GM12878 (cell line): ENCODE measurements around the gene DSTYK. TPM values are rescaled to one million over a fixed set of nuclear protein-coding genes. Genes with fewer than 3 reads are reported as not detected.

Source experiments
- ATF2 ChIP-seq: IDR thresholded peaks from 2 replicates; pipeline ENCODE4 v1.6.1; 2012; ENCODE audit warnings: low read length, inconsistent platforms
- CUX1 ChIP-seq: IDR thresholded peaks from 2 replicates; pipeline ENCODE4 v1.6.1; 2012; ENCODE audit warnings: improper control_type of control experiment, low read depth, low read length; ENCODE audit not compliant: insufficient replicate concordance
- FOS ChIP-seq: IDR thresholded peaks from 3 replicates; pipeline ENCODE4 v1.6.1; 2011; ENCODE audit warnings: borderline replicate concordance; ENCODE audit not compliant: insufficient read length; ENCODE audit errors: extremely low read depth
- GATAD2B ChIP-seq: fragments of 450-650 bp; conservative IDR thresholded peaks from 2 replicates; pipeline ENCODE4 v1.6.1; 2017; ENCODE audit warnings: low read depth, mild to moderate bottlenecking, moderate library complexity
- HDAC2 ChIP-seq: fragments of 200-600 bp; sonication (generic); IDR thresholded peaks from 2 replicates; pipeline ENCODE4 v1.6.1; 2017
- HDGF ChIP-seq: fragments of 450-650 bp; IDR thresholded peaks from 2 replicates; pipeline ENCODE4 v1.6.1; 2016; ENCODE audit warnings: antibody characterized with exemption
- KDM1A ChIP-seq: fragments of 200-600 bp; sonication (generic); IDR thresholded peaks from 2 replicates; pipeline ENCODE4 v1.6.1; 2016; ENCODE audit warnings: borderline replicate concordance
- NBN ChIP-seq: fragments of 450-650 bp; IDR thresholded peaks from 2 replicates; pipeline ENCODE4 v1.6.1; 2016
- NRF1 ChIP-seq: conservative IDR thresholded peaks from 2 replicates; pipeline ENCODE4 v1.6.1; 2011; ENCODE audit warnings: mild to moderate bottlenecking, low read depth, low read length, improper control_type of control experiment
- PML ChIP-seq: IDR thresholded peaks from 2 replicates; pipeline ENCODE4 v1.6.1; 2012; ENCODE audit warnings: low read length, inconsistent platforms
- POLR2A ChIP-seq: IDR thresholded peaks from 2 replicates; pipeline ENCODE4 v1.6.1; 2011; ENCODE audit warnings: low read depth, mild to moderate bottlenecking, low read length
- RAD21 ChIP-seq: IDR thresholded peaks from 2 replicates; pipeline ENCODE4 v1.6.1; 2011; ENCODE audit warnings: mild to moderate bottlenecking, low read depth, low read length, moderate library complexity; ENCODE audit not compliant: insufficient read depth
- SMAD1 ChIP-seq: fragments of 450-650 bp; IDR thresholded peaks from 2 replicates; pipeline ENCODE4 v1.6.1; 2018; ENCODE audit warnings: mild to moderate bottlenecking, low read depth; ENCODE audit not compliant: partially characterized antibody
- SMAD5 ChIP-seq: IDR thresholded peaks from 2 replicates; pipeline ENCODE4 v1.6.1; 2016; ENCODE audit warnings: antibody characterized with exemption, low read depth
- SREBF1 ChIP-seq: IDR thresholded peaks from 2 replicates; pipeline ENCODE4 v1.6.1; 2012; ENCODE audit warnings: mild to moderate bottlenecking, low read length
- SUPT20H ChIP-seq: IDR thresholded peaks from 2 replicates; pipeline ENCODE4 v1.6.1; 2011; ENCODE audit warnings: low read depth, mild to moderate bottlenecking, low read length, moderate library complexity, borderline replicate concordance; ENCODE audit not compliant: control insufficient read depth
- TBL1XR1 ChIP-seq: IDR thresholded peaks from 2 replicates; pipeline ENCODE4 v1.6.1; 2012; ENCODE audit warnings: low read depth, low read length, improper control_type of control experiment
- ZBED1 ChIP-seq: IDR thresholded peaks from 2 replicates; pipeline ENCODE4 v1.6.1; 2016; ENCODE audit warnings: borderline replicate concordance
- ZBTB40 ChIP-seq: fragments of 450-650 bp; IDR thresholded peaks from 2 replicates; pipeline ENCODE4 v1.6.1; 2016; ENCODE audit warnings: mild to moderate bottlenecking, moderate library complexity, borderline replicate concordance
- ZNF217 ChIP-seq: fragments of 450-650 bp; IDR thresholded peaks from 2 replicates; pipeline ENCODE4 v1.6.1; 2017; ENCODE audit warnings: antibody characterized with exemption, mild to moderate bottlenecking
- polyA plus RNA-seq, 11 experiments: library from polyadenylated mRNA; depleted of rRNA in 4 of 11; unstranded in 6 of 11; stranded (reverse) in 5 of 11; fragments of >200 nt; fragmentation: Nextera tagmentation in 4 of 11; fragmentation: Illumina TruSeq in 1 of 11; extraction: Ambion mirVana in 4 of 11; extraction: Trizol in 1 of 11; gene quantifications; 1 replicate in 1 of 11; 2 replicates in 10 of 11; pipeline versions ENCODE4 v1.2.1 to v1.2.3, GENCODE V29; 2011 to 2016; ENCODE audit warnings: inconsistent platforms in 2 of 11, missing spikeins in 2 of 11, low read depth in 1 of 11
- total RNA-seq, 4 experiments: library from RNA; depleted of rRNA in 3 of 4; stranded (reverse); fragments of >200 nt in 3 of 4; fragmentation: Illumina TruSeq in 1 of 4; extraction: Trizol in 1 of 4; gene quantifications; 2 replicates each; pipeline versions ENCODE4 v1.2.1 to v1.2.3, GENCODE V29; 2013 to 2021

DSTYK gene
- total and polyA plus RNA-seq, 10 of the 15 experiments (the other 5 are each of a cell fraction or from before 2014, with no cell fraction given) = 2.7 to 5.5 (median 3.6) TPM

GRCh38 chr1:205121660-205122488, 89.6 kb downstream of the DSTYK start, which contains the start of gene RBBP5 (continued):
- TF ChIP-seq SREBF1 (no peak), TBL1XR1 (peak; percentile 88), SMAD5 (peak; percentile 89), GATAD2B (peak; percentile 69), POLR2A (peak; percentile 99), FOS (no peak), ZBED1 (peak; percentile 65; the same call in 1 of the 2 replicates), RAD21 (peak; percentile 55), ZBTB40 (peak; percentile 99), SMAD1 (peak; percentile 60), ATF2 (peak; percentile 92), NBN (peak; percentile 98), HDAC2 (no peak), KDM1A (no peak), PML (peak; percentile 98), ZNF217 (peak; percentile 67; the same call in 1 of the 2 replicates), HDGF (no peak), SUPT20H (no peak), NRF1 (peak; percentile 24; the same call in 1 of the 2 replicates), CUX1 (no peak)
